HepG2 (cell line): ENCODE results near the gene CMIP. TPM values are rescaled to one million over a fixed set of nuclear protein-coding genes. Genes with fewer than 3 reads are reported as not detected.

Source experiments
- CAMTA2 ChIP-seq: sonication (generic); formaldehyde crosslinking; IDR thresholded peaks from 2 replicates; pipeline ENCODE4 v1.4.0; 2020; ENCODE audit warnings: mild to moderate bottlenecking, missing genetic modification reagents, borderline replicate concordance
- DRAP1 ChIP-seq: IDR thresholded peaks from 2 replicates; pipeline ENCODE4 v1.6.1; 2016; ENCODE audit warnings: missing genetic modification reagents, missing compliant biosample characterization
- HMGXB3 ChIP-seq: sonication (generic); formaldehyde crosslinking; IDR thresholded peaks from 2 replicates; pipeline ENCODE4 v1.4.0; 2020; ENCODE audit warnings: missing genetic modification reagents, borderline replicate concordance
- IKZF1 ChIP-seq: fragments of 450-650 bp; IDR thresholded peaks from 2 replicates; pipeline ENCODE4 v1.7.1; 2016
- JDP2 ChIP-seq: sonication (generic); formaldehyde crosslinking; IDR thresholded peaks from 2 replicates; pipeline ENCODE4 v1.8.1; 2022; ENCODE audit warnings: missing genetic modification reagents, borderline replicate concordance
- KDM2A ChIP-seq: sonication (generic); formaldehyde crosslinking; IDR thresholded peaks from 2 replicates; pipeline ENCODE4 v1.4.0; 2020; ENCODE audit warnings: low read depth, missing genetic modification reagents, borderline replicate concordance
- LBX2 ChIP-seq: sonication (generic); formaldehyde crosslinking; IDR thresholded peaks from 2 replicates; pipeline ENCODE4 v1.5.0; 2020; ENCODE audit warnings: missing genetic modification reagents, mild to moderate bottlenecking, borderline replicate concordance
- LRRFIP1 ChIP-seq: sonication (generic); formaldehyde crosslinking; conservative IDR thresholded peaks from 2 replicates; pipeline ENCODE4 v1.4.0; 2020; ENCODE audit warnings: missing genetic modification reagents
- MAFG ChIP-seq: sonication (generic); formaldehyde crosslinking; IDR thresholded peaks from 2 replicates; pipeline ENCODE4 v1.5.1; 2020; ENCODE audit warnings: mild to moderate bottlenecking, missing genetic modification reagents
- RXRB ChIP-seq: IDR thresholded peaks from 2 replicates; pipeline ENCODE4 v1.6.1; 2016; ENCODE audit warnings: borderline replicate concordance, missing genetic modification reagents, missing compliant biosample characterization
- SKI ChIP-seq: fragments of 450-650 bp; IDR thresholded peaks from one replicate; pipeline ENCODE4 v1.6.1; 2018; ENCODE audit warnings: mild to moderate bottlenecking; ENCODE audit not compliant: partially characterized antibody
- SMAD9 ChIP-seq: sonication (generic); formaldehyde crosslinking; IDR thresholded peaks from 2 replicates; pipeline ENCODE4 v1.5.1; 2020; ENCODE audit warnings: mild to moderate bottlenecking, missing genetic modification reagents
- ZNF577 ChIP-seq: sonication (generic); formaldehyde crosslinking; IDR thresholded peaks from 2 replicates; pipeline ENCODE4 v1.4.0; 2020; ENCODE audit warnings: mild to moderate bottlenecking, low read depth, missing genetic modification reagents, borderline replicate concordance
- polyA plus RNA-seq, 8 experiments: library from polyadenylated mRNA; depleted of rRNA in 3 of 8; stranded (reverse) in 7 of 8; unstranded in 1 of 8; fragments of >200 nt; fragmentation: Illumina TruSeq in 4 of 8; extraction: Trizol in 4 of 8; gene quantifications; 2 replicates each; pipeline versions ENCODE4 v1.2.1 to v1.2.3, GENCODE V29; 2011 to 2016; ENCODE audit warnings: low read depth in 4 of 8, missing spikeins in 1 of 8, mixed read lengths in 1 of 8; ENCODE audit not compliant: insufficient read depth in 1 of 8
- total RNA-seq, 5 experiments: library from RNA; depleted of rRNA; stranded (reverse); fragments of >200 nt; fragmentation: Illumina TruSeq; extraction: Trizol; gene quantifications; 2 replicates each; pipeline ENCODE4 v1.2.3, GENCODE V29; 2016; ENCODE audit warnings: low read depth in 1 of 5
- TF ChIP-seq, protein P1 (sequence below): sonication (generic); formaldehyde crosslinking; IDR thresholded peaks from 2 replicates; pipeline ENCODE4 v1.5.0; 2020; ENCODE audit warnings: missing genetic modification reagents

Gene CMIP
- total and polyA plus RNA-seq, 2 of the 13 experiments (the other 11 are each of a cell fraction or from before 2014, with no cell fraction given): 10.9 to 18.1 TPM

DNA sequence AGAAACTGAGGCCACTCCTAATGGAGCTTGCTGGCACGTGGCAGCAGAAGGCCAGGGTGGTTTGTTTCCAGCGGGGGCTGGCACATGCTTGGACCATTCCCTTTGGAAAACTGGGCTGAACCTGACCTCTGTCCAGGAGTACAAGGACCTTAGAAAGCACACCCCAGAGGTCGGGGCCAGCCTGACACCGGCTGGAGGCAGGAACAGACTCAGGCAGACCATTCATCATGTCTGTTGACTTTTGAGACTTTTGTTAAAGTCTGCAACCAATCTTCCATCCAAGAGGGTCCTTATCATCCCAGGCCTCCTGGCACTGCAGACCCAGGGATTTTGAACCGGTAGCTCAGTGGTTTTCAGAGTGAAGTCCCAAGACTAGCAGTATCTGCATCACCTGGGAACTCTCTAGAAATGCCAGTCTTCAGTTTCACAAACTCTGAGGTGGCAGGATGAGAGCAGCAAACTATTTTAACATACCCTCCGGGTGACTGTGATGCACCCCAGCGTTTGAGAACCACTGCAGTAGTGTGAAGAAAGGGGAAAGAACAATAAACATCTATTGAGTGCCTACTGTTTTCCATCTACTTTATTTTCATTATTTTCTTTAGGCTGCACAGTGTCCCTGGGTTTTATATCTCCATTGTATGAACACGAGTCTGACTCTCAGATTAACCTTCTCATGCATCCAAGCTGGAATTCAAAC is 189.2 kb downstream of the CMIP start (continued):
- TF ChIP-seq, protein P1, sequence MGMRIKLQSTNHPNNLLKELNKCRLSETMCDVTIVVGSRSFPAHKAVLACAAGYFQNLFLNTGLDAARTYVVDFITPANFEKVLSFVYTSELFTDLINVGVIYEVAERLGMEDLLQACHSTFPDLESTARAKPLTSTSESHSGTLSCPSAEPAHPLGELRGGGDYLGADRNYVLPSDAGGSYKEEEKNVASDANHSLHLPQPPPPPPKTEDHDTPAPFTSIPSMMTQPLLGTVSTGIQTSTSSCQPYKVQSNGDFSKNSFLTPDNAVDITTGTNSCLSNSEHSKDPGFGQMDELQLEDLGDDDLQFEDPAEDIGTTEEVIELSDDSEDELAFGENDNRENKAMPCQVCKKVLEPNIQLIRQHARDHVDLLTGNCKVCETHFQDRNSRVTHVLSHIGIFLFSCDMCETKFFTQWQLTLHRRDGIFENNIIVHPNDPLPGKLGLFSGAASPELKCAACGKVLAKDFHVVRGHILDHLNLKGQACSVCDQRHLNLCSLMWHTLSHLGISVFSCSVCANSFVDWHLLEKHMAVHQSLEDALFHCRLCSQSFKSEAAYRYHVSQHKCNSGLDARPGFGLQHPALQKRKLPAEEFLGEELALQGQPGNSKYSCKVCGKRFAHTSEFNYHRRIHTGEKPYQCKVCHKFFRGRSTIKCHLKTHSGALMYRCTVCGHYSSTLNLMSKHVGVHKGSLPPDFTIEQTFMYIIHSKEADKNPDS: no peak
- TF ChIP-seq LBX2 (CRISPR knock-in tag) (no peak), IKZF1 (no peak), ZNF577 (CRISPR knock-in tag) (no peak), LRRFIP1 (CRISPR knock-in tag) (no peak), RXRB (CRISPR knock-in tag) (peak; percentile 12; the same call in 1 of the 2 replicates), CAMTA2 (CRISPR knock-in tag) (no peak), KDM2A (CRISPR knock-in tag) (no peak), MAFG (CRISPR knock-in tag) (no peak), SMAD9 (no peak), JDP2 (CRISPR knock-in tag) (no peak), SKI (peak; percentile 24), HMGXB3 (no peak), DRAP1 (CRISPR knock-in tag) (no peak)
